Smooth muscle cell (in vitro differentiated cells): ENCODE data around the gene GATM. TPM values are rescaled to one million over a fixed set of nuclear protein-coding genes. Genes with fewer than 3 reads are reported as not detected.

Experiments used
- DNase-seq: peaks from one replicate; lab custom pipeline; 2025; ENCODE audit not compliant: unreplicated experiment; lab: John Stamatoyannopoulos, UW
- H2AFZ ChIP-seq: fragments of 200-600 bp; sonication (generic); 2 replicates; pipeline ENCODE4 v1.6.0; 2016; ENCODE audit warnings: antibody characterized with exemption, low read depth, mild to moderate bottlenecking
- H3F3A ChIP-seq: fragments of 200-600 bp; sonication (generic); 2 replicates; pipeline ENCODE4 v1.6.0; 2017; ENCODE audit warnings: antibody characterized with exemption, low read depth
- H3K27ac ChIP-seq: fragments of 200-600 bp; sonication (generic); 2 replicates; pipeline ENCODE4 v1.5.1; 2016; ENCODE audit warnings: low read depth, mild to moderate bottlenecking
- H3K27me3 ChIP-seq: fragments of 200-600 bp; sonication (generic); 2 replicates; pipeline ENCODE4 v1.6.1; 2016; ENCODE audit warnings: low read depth, mild to moderate bottlenecking
- H3K36me3 ChIP-seq: fragments of 200-600 bp; sonication (generic); 2 replicates; pipeline ENCODE4 v1.5.1; 2016; ENCODE audit warnings: low read depth
- H3K4me1 ChIP-seq: fragments of 200-600 bp; sonication (generic); 2 replicates; pipeline ENCODE4 v1.5.1; 2016; ENCODE audit warnings: low read depth
- H3K4me2 ChIP-seq: fragments of 200-600 bp; sonication (generic); 2 replicates; pipeline ENCODE4 v1.6.0; 2016; ENCODE audit warnings: mild to moderate bottlenecking
- H3K4me3 ChIP-seq: fragments of 200-600 bp; sonication (generic); 2 replicates; pipeline ENCODE4 v1.5.1; 2016; ENCODE audit warnings: mild to moderate bottlenecking
- H3K79me2 ChIP-seq: fragments of 200-600 bp; sonication (generic); 2 replicates; pipeline ENCODE4 v1.6.0; 2016; ENCODE audit warnings: low read depth, mild to moderate bottlenecking
- H3K9ac ChIP-seq: fragments of 200-600 bp; sonication (generic); 2 replicates; pipeline ENCODE4 v1.6.0; 2016; ENCODE audit warnings: low read depth
- H3K9me3 ChIP-seq: fragments of 200-600 bp; sonication (generic); replicated peaks from 2 replicates; pipeline ENCODE4 v1.5.1; 2016; ENCODE audit warnings: low read depth
- H4K20me1 ChIP-seq: fragments of 200-600 bp; sonication (generic); 2 replicates; pipeline ENCODE4 v1.6.0; 2016; ENCODE audit warnings: low read depth
- CTCF ChIP-seq: fragments of 200-600 bp; sonication (generic); IDR thresholded peaks from 2 replicates; pipeline ENCODE4 v1.5.1; 2017; ENCODE audit warnings: borderline replicate concordance, mild to moderate bottlenecking, antibody characterized with exemption; ENCODE audit not compliant: insufficient read depth, poor library complexity, severe bottlenecking
- WGBS: methylation state at CpG from one replicate; pipeline ENCODE4 v1.1.7; 2016; ENCODE audit warnings: low lambda C conversion rate; 5-methylcytosine and 5-hydroxymethylcytosine counted together
- polyA plus RNA-seq: library from polyadenylated mRNA; unstranded; fragments of >200 nt; fragmentation: Nextera tagmentation; extraction: Ambion mirVana; gene quantifications from 2 replicates; pipeline ENCODE4 v1.2.1, GENCODE V29; 2016
- total RNA-seq: library from RNA; depleted of rRNA; stranded (reverse); fragments of >200 nt; gene quantifications from 2 replicates; pipeline ENCODE4 v1.2.3, GENCODE V29; 2014

Gene GATM
- total and polyA plus RNA-seq, 2 experiments from 2014 or later = 1.1 TPM

GRCh38 chr15:45424429-45424828 lies 46.1 kb upstream of the GATM start:
- no peak overlapping the region for H3K4me3 ChIP-seq
- no peaks in the 10 kb centered on the region for H3K4me1 ChIP-seq
- WGBS = 93% methylated on average over 2 of the region's 2 CpGs
- no peak overlapping the region for H2AFZ ChIP-seq
- DNase-seq = no peak
- no peaks in the 10 kb centered on the region for H3K9me3 ChIP-seq
- H3F3A ChIP-seq = no peaks in the 10 kb centered on the region
- H3K27ac ChIP-seq = no peak overlapping the region
- H3K27me3 ChIP-seq = peaks cover 7% of the 10 kb centered on the region
- no peaks in the 10 kb centered on the region for H3K79me2 ChIP-seq
- no peak overlapping the region for H3K4me2 ChIP-seq
- H3K9ac ChIP-seq = no peak overlapping the region
- H3K36me3 ChIP-seq = peaks cover 7% of the 10 kb centered on the region
- peaks cover 10% of the 10 kb centered on the region for H4K20me1 ChIP-seq
- no peak for TF ChIP-seq CTCF

GRCh38 chr15:45417303-45417950 lies 39.1 kb upstream of the GATM start:
- H3K79me2 ChIP-seq = no peaks in the 10 kb centered on the region
- no peaks in the 10 kb centered on the region for H3K9me3 ChIP-seq
- H4K20me1 ChIP-seq = peaks cover 25% of the 10 kb centered on the region
- no peak overlapping the region for H3K4me2 ChIP-seq
- no peaks in the 10 kb centered on the region for H3F3A ChIP-seq
- H3K4me3 ChIP-seq = no peak overlapping the region
- no peak for TF ChIP-seq CTCF
- H3K27me3 ChIP-seq = no peaks in the 10 kb centered on the region
- 54% methylated on average over 7 of the region's 7 CpGs for WGBS
- no peak overlapping the region for H3K9ac ChIP-seq
- no peak overlapping the region for H2AFZ ChIP-seq
- no peak overlapping the region for H3K27ac ChIP-seq
- no peak for DNase-seq
- peaks cover 29% of the 10 kb centered on the region for H3K36me3 ChIP-seq
- H3K4me1 ChIP-seq = no peaks in the 10 kb centered on the region

- no peak for TF ChIP-seq CTCF
- Histone ChIP-seq H3K27ac (no peak overlapping the region), H3K4me1 (no peaks in the 10 kb centered on the region), H3K79me2 (no peaks in the 10 kb centered on the region), H3K36me3 (peaks cover 28% of the 10 kb centered on the region), H3K27me3 (no peaks in the 10 kb centered on the region), H3F3A (no peaks in the 10 kb centered on the region), H2AFZ (no peak overlapping the region), H3K9ac (no peak overlapping the region), H3K4me3 (no peak overlapping the region), H3K4me2 (no peak overlapping the region), H3K9me3 (no peaks in the 10 kb centered on the region), H4K20me1 (peaks cover 16% of the 10 kb centered on the region)
- no peak for DNase-seq
- WGBS = 95% methylated on average over 5 of the region's 5 CpGs
Measured at GRCh38 chr15:45414215-45414885, 36.0 kb upstream of the GATM start.
